OCI-LY7 (cell line): ENCODE data around the gene NCAPH2. TPM values are rescaled to one million over a fixed set of nuclear protein-coding genes. Genes with fewer than 3 reads are reported as not detected.

Source experiments
- BruUV-seq: library from RNA; stranded (reverse); fragments of 400-500 nt; replicated peaks from 2 replicates; lab custom pipeline; 2021; lab: Mats Ljungman, UMichigan
- CTCF ChIA-PET: fragments of 300-600 bp; sonication (Branson Sonifier 250); formaldehyde crosslinking; loops from one replicate; lab custom pipeline; 2022; ENCODE audit warnings: antibody characterized with exemption; ENCODE audit not compliant: unreplicated experiment; lab: Charles Lee
- POLR2A ChIA-PET: fragments of 300-600 bp; sonication (Branson Sonifier 250); formaldehyde crosslinking; loops from one replicate; lab custom pipeline; 2022; ENCODE audit warnings: antibody characterized with exemption; lab: Charles Lee
- DNase-seq: peaks from one replicate; pipeline ENCODE4 v3.0.0-alpha.2; 2015; ENCODE audit warnings: low spot score
- H2AFZ ChIP-seq: fragments of 200-600 bp; sonication (generic), shearing (Covaris generic); 2 replicates; pipeline ENCODE4 v1.6.1; 2014; ENCODE audit warnings: mild to moderate bottlenecking, antibody characterized with exemption, low read length, moderate library complexity
- H3K27ac ChIP-seq: fragments of 200-600 bp; sonication (generic); 2 replicates; pipeline ENCODE4 v1.5.1; 2014; ENCODE audit warnings: mixed run types, low read depth, mild to moderate bottlenecking, moderate library complexity, low read length, inconsistent platforms; ENCODE audit not compliant: poor library complexity, severe bottlenecking
- H3K36me3 ChIP-seq: fragments of 200-600 bp; sonication (generic); 2 replicates; pipeline ENCODE4 v1.6.1; 2014; ENCODE audit warnings: mild to moderate bottlenecking, antibody characterized with exemption, low read length, moderate library complexity, mixed read lengths; ENCODE audit not compliant: insufficient read depth
- H3K4me1 ChIP-seq: fragments of 200-600 bp; sonication (generic); 2 replicates; pipeline ENCODE4 v1.5.1; 2014; ENCODE audit warnings: mild to moderate bottlenecking, low read length; ENCODE audit not compliant: insufficient read depth, poor library complexity, severe bottlenecking
- H3K4me2 ChIP-seq: fragments of 200-600 bp; sonication (generic); 2 replicates; pipeline ENCODE4 v1.6.1; 2014; ENCODE audit warnings: mild to moderate bottlenecking, low read length
- H3K4me3 ChIP-seq: fragments of 200-600 bp; sonication (generic); 2 replicates; pipeline ENCODE4 v1.5.1; 2014; ENCODE audit warnings: mild to moderate bottlenecking, low read depth, low read length; ENCODE audit not compliant: poor library complexity, severe bottlenecking
- H3K79me2 ChIP-seq: fragments of 200-600 bp; sonication (generic); 2 replicates; pipeline ENCODE4 v1.6.1; 2016; ENCODE audit warnings: low read depth, mild to moderate bottlenecking, low read length, moderate library complexity, mixed read lengths; ENCODE audit not compliant: insufficient read depth
- H3K9me2 ChIP-seq: fragments of 200-600 bp; sonication (generic); 2 replicates; pipeline ENCODE4 v1.6.1; 2016; ENCODE audit warnings: mild to moderate bottlenecking, low read length, mixed read lengths; ENCODE audit not compliant: insufficient read depth
- H3K9me3 ChIP-seq: fragments of 200-600 bp; sonication (generic); 2 replicates; pipeline ENCODE4 v1.6.1; 2014; ENCODE audit warnings: mild to moderate bottlenecking, mixed run types, low read length, mixed read lengths
- H4K20me1 ChIP-seq: fragments of 200-600 bp; sonication (generic); 2 replicates; pipeline ENCODE4 v1.6.1; 2014; ENCODE audit warnings: mild to moderate bottlenecking, antibody characterized with exemption, low read length, moderate library complexity, mixed read lengths; ENCODE audit not compliant: insufficient read depth
- CTCF ChIP-seq: fragments of 200-600 bp; sonication (generic); conservative IDR thresholded peaks from 2 replicates; pipeline ENCODE4 v1.5.1; 2014; ENCODE audit warnings: mild to moderate bottlenecking, antibody characterized with exemption, low read length, moderate library complexity, mixed read lengths
- EZH2phosphoT487 ChIP-seq: fragments of 200-600 bp; sonication (generic); IDR thresholded peaks from 2 replicates; pipeline ENCODE4 v1.6.1; 2018; ENCODE audit warnings: low read depth, borderline replicate concordance, mild to moderate bottlenecking, mixed run types, antibody characterized with exemption, low read length, moderate library complexity, mixed read lengths
- intact Hi-C: fragments of 100-400 bp; cut with micrococcal nuclease; formaldehyde crosslinking; loops from one replicate; pipeline ENCODE4 v1.10.0; 2022; ENCODE audit not compliant: unreplicated experiment
- total RNA-seq, 2 experiments: library from RNA; depleted of rRNA in 1 of 2; stranded (reverse); fragments of >200 nt in 1 of 2; shearing (Covaris generic) in 1 of 2; gene quantifications; 2 replicates each; pipeline ENCODE4 v1.2.3, GENCODE V29; 2014 to 2022

Gene NCAPH2
- total RNA-seq, 2 experiments from 2014 or later: 126 to 129 TPM

GRCh38 chr22:50535113-50535512, 27.1 kb downstream of the NCAPH2 start:
- Histone ChIP-seq H4K20me1 (no peaks in the 10 kb centered on the region), H3K9me2 (no peaks in the 10 kb centered on the region), H3K4me1 (peaks cover 87% of the 10 kb centered on the region), H3K4me2 (peak overlapping the region; percentile 74), H3K4me3 (peak overlapping the region; percentile 42), H3K79me2 (no peaks in the 10 kb centered on the region), H3K27ac (peak overlapping the region; percentile 85), H2AFZ (peak overlapping the region; percentile 67; the same call in 1 of the 2 replicates), H3K36me3 (no peaks in the 10 kb centered on the region), H3K9me3 (no peaks in the 10 kb centered on the region)
- ChIA-PET POLR2A (interaction anchor here (0.6 to 1.3 kb wide), 3 partner anchors 10 to 35 kb away, joined by 3 to 5 read pairs (median 4); partner anchors contain the start of genes KLHDC7B and SCO2), CTCF (no interaction called here)
- TF ChIP-seq EZH2phosphoT487: no peak
- no peak for TF ChIP-seq CTCF
- no TSS peak for BruUV-seq
- DNase-seq: peak; percentile 49
- intact Hi-C loops: no loop called here

GRCh38 chr22:50536226-50536625, 28.2 kb downstream of the NCAPH2 start:
- DNase-seq: peak; percentile 36
- no TSS peak for BruUV-seq
- H2AFZ ChIP-seq: no peak overlapping the region
- H3K9me3 ChIP-seq: no peaks in the 10 kb centered on the region
- peak overlapping the region; percentile 4; the same call in 1 of the 2 replicates for H3K4me2 ChIP-seq
- TF ChIP-seq CTCF (no peak), EZH2phosphoT487 (no peak)
- no peaks in the 10 kb centered on the region for H3K9me2 ChIP-seq
- no peaks in the 10 kb centered on the region for H3K79me2 ChIP-seq
- ChIA-PET CTCF (no interaction called here), POLR2A (interaction anchor here (0.6 to 1.9 kb wide), 4 partner anchors 11 to 167 kb away, joined by 3 to 6 read pairs (median 3); partner anchors contain the start of gene SCO2)
- no peaks in the 10 kb centered on the region for H4K20me1 ChIP-seq
- H3K36me3 ChIP-seq: no peaks in the 10 kb centered on the region
- no peak overlapping the region for H3K4me3 ChIP-seq
- peaks cover 87% of the 10 kb centered on the region for H3K4me1 ChIP-seq
- peak overlapping the region; percentile 85 for H3K27ac ChIP-seq
- intact Hi-C loops: no loop called here

- Histone ChIP-seq H3K9me2 (no peaks in the 10 kb centered on the region), H3K4me2 (no peak overlapping the region), H2AFZ (no peak overlapping the region), H3K4me3 (no peak overlapping the region), H3K36me3 (no peaks in the 10 kb centered on the region), H3K27ac (no peak overlapping the region), H3K9me3 (no peaks in the 10 kb centered on the region), H4K20me1 (no peaks in the 10 kb centered on the region), H3K4me1 (peaks cover 78% of the 10 kb centered on the region), H3K79me2 (no peaks in the 10 kb centered on the region)
- CTCF ChIA-PET: no interaction called here
- DNase-seq: no peak
- POLR2A ChIA-PET: interaction anchor here (1.9 kb wide), 1 partner anchor 12 kb away, joined by 6 read pairs; the partner anchor contains the start of gene SCO2
- no TSS peak for BruUV-seq
- intact Hi-C loops: no loop called here
- TF ChIP-seq CTCF (no peak), EZH2phosphoT487 (no peak)
Measured at GRCh38 chr22:50537765-50538164, 29.7 kb downstream of the NCAPH2 start.
